RPMI7951 (cell line): Measurements from ENCODE around the gene HUS1. TPM values are rescaled to one million over a fixed set of nuclear protein-coding genes. Genes with fewer than 3 reads are reported as not detected.
"Not testable (repeated sequence)": the region's sequence is repeated elsewhere in the genome, so short reads cannot be mapped to it uniquely, and the experiment has no call there.

Source experiments
- DNase-seq: peaks from one replicate; pipeline ENCODE4 v3.0.0-alpha.2; 2012; ENCODE audit warnings: low read depth
- total RNA-seq: library from RNA; depleted of rRNA; stranded (reverse); fragments of >200 nt; shearing (Covaris generic); gene quantifications from 2 replicates; pipeline ENCODE4 v1.2.3, GENCODE V29; 2014; rRNA removed

HUS1 gene
- total RNA-seq = 22.0 and 33.9 TPM in 2 replicates

- DNase-seq = peak; percentile 92
These were observed at the start of gene HUS1 for GRCh38 chr7:47979145-47979831. TSS of gene HUS1 (minus strand) at chr7:47979615. CDS start at chr7:47979519, 96 bp downstream.

DNA sequence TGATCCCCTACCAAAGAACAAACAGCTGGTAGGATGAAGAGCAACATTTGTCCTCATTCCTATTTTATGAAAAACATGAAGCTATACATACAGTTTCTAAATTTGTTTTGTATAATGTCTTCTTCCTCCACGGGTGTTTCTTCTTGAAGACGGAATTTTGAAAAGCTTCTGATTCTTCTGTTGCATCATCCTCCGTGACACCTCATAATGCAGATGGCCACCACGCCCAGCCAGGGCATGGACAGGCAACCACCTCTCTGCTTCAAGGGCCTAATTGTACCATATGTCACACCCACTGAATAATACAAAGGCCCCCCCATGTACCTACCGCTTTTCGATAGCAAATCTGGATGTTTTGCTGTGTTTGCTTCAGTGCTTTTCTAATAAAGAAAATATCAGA, 49.5 kb upstream of the HUS1 start, which contains the start of gene SUN3:
SUN3 (minus strand) TSS at position 170 of the 400 bp plus-strand sequence; CDS start at position 1, 169 bp downstream.
- DNase-seq = no peak

- no peak for DNase-seq
These were observed 46.2 kb upstream of the HUS1 start for GRCh38 chr7:48025624-48026023.

DNA sequence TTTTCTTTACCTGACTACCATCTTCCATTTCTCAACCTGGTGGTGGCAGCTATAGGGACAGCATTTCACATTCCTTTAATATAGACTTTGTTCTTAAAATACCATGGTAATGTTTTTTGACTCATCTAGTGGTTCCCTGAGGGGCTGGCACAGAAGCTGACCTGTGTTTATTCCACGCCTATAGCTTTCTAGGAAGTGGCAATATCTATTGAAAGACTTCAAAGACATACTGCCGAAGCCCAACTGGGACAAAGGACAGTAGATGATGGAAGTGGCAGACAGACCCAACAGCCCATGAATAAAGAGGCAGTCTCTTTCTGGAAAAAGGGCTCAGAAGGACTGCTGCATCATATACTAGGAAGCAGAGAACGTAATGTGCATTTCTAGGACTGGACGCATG, 38.3 kb upstream of the HUS1 start:
- DNase-seq = no peak

DNA sequence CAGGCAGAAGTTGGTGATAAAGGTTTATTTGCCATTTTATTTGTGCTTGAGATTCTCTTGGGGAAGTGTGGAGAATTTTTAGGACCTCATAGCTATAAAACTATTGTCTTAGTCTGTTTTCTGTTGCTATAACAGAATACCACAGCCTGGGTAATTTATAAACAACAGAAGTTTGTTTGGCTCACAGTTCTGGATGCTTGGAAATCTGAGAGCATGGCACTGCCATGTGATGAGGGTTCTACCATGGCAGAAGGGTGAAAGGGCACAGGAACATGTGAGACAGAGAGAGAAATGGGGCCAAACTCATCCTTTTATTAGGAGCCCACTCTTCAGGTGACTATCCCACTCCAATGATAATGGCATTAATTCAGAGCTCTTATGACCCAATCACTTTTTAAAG, 37.2 kb upstream of the HUS1 start:
- no peak for DNase-seq

DNA sequence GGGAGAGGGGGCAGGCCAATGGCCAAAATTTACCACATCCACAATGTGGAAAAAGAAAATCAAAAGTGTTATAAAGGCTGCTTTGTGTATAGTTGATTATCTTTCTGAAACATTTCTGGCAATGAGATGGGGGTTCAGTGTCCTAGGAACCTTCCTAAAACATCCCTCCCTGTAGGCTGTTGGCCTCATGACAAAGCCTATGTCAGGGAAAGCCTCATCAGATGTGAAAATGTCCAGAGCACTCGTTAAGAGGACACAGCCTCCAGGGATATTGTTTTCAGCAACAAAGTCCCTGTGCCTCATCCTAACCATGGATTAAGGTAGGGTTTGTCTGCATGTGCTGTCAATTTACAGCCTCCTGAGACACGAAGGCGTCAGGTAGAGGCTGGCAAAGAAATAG, 32.5 kb upstream of the HUS1 start:
- peak; percentile 35 for DNase-seq

DNA sequence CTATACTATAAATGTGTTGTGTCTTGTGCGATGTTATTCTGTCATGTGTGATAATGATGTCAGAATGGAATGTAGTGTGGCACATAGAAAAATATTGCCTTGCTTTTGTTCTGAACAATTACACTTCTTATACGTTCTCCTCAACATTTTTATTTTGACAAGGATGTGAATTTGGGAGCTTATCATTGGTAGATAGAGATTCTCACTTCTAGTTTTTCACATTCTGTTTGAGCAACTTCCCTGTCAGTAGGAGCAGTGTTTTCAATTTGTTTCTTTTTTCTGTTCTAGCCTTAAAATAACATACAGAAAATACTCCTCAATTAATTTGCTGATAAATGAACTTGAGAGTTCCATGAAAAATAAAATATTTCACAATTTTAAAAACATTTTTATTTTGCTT, 31.9 kb upstream of the HUS1 start:
- no peak for DNase-seq

DNA sequence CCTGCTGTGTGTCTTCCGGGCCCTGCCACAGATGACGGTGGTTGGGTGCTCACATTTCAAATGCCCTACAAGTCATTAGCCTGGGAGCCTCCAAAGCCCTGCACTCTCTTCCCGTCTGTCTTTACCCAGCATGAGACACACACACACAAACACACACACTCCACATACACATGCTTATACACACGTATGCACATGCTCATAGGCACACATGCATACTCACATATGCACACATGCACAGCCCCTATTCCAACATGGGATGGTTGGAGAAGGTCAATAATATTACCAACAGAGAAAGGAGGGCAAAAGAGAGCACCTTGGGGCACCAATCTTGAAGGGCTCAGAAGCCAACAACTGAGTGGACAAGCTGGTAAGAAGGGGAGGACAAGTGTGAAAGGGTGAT, 30.5 kb upstream of the HUS1 start:
- no peak for DNase-seq

DNA sequence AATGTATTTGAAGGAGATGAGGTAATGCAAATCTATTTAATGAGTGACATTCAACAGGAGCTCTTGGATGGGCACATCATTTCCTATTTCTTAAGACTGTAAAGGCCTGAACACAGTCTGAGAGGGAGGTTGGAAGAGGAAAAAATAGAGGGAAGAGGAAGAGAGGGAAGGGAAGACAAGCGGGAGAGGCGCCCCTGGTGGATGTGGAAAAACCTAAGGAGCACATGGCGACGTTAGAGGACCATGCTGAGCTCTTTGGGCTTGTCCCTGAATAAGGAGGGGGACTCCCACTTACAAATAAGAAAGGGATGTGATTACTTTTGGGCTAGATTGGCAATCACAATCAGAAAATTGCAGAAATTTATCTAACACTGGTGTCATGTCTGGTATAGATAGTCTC, 29.8 kb upstream of the HUS1 start:
- no peak for DNase-seq

DNA sequence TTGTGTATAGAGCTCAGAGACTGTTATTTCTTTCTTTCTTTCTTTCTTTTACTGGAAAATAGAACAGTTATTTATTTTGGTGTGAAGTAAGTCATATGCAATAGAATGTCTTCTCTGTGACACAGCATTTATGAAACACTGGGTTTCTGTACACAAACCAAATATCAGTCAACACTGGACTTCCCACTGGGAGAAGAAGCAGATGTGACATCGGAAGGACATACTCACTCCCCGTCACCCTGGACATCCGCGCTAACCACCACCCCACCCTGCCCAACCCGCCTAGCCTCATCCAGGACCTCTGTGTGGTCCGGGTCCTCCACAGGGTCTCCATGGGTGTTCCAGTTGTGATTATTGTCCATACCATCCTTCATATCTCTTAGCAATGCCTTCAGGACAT, 27.5 kb upstream of the HUS1 start:
- DNase-seq = no peak

- no peak for DNase-seq
These were observed 25.2 kb upstream of the HUS1 start for GRCh38 chr7:48004638-48005037.

DNA sequence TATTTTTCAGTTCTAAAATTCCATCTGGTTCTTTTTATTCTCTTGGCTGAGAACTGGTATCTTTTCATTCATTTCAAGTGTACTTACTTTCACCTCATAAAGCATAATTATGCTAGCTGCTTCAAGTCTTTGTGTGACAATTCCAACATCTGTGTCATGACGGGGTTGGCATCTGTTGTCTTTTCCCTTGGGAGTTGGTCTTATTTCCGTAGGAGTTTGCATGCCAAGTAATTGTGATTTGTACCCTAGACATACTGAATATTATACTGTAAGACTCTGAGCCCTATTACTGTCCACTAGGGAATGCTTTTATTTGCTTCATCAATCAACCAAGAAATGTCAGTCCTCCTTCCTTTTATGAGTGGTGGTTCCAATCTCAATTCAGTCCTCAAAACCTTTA, 24.6 kb upstream of the HUS1 start:
- DNase-seq = no peak

DNA sequence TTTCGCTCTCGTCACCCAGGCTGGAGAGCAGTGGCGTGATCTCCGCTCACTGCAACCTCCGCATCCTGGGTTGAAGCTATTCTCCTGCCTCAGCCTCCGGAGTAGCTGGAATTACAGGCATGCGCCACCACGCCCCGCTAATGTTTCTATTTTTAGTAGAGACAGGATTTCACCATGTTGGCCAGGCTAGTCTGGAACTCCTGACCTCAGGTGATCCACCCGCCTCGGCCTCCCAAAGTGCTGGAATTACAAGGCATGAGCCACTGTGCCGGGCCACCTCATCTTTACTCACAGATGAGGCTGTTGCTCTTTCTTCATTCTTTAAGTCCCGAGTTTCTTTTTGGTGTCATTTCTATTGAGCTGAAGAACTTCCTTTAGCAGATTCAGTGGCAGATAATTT, 20.7 kb upstream of the HUS1 start:
- peak; percentile 41 for DNase-seq

DNA sequence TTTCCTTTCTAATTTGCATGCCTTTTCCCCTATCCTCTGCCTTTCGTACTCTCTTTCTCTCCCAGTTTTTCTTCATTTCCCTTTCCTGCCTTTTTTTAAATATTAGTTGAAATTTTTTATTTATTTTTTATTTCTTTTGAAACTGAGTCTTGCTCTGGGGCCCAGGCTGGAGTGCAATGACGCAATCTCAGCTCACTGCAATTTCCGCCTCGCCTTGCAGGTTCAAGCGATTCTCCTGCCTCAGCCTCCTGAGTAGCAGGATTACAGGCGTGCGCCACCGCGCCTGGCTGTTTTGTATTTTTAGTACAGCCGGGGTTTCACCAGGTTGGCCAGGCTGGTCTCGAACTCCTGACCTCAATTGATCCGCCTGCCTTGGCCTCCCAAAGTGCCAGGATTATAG, 20.0 kb upstream of the HUS1 start:
- no peak for DNase-seq

DNA sequence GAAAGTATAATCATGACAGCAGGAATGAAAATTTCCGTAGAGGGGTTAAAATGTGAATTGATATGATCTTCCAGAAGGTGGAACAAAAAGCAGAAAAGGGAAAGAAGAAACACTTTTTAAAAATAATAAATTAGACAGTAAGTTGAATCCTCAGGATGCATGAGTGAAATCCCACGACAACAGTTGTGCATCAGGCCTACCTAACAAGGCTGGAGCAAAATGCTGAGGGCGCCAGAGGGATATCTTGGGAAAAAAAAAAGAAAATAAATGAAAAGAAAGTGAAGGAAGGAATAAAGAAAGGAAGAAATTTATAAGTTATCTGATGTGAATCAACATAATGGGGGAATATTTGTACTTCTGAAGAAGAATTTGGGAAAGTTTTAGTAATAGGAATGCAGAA, 13.0 kb upstream of the HUS1 start:
- peak; percentile 29 for DNase-seq

DNA sequence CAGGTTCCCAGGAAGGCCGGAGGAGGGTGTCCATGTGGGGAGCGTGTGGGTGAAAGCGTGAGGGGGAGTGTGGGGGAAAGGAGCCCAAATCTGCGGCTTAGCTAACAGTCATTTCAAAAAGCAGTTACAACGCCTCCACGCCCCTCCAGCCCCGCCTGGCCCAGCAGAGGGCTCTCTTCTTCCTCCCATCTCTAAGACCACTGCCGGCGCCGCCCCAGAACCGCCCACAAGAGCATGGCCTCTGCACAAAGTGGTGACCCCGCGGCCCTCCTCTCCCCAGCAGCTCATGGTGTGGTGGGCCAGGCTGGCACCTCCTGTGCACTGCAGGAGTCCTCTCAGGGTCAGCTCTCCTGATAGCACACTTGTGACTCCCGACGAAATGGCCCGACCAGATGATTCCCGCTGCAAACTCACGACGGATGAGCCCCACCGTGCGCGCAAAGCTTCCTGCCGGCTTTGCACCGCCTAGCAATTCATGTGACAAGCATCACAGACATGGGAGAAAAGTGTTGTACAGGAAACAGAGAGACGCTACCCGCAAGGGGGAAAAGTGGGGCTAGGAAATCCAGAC, 12.4 kb upstream of the HUS1 start:
- peak; percentile 88 for DNase-seq

- no peak for DNase-seq
These were observed 11.9 kb upstream of the HUS1 start for GRCh38 chr7:47991270-47991669.

DNA sequence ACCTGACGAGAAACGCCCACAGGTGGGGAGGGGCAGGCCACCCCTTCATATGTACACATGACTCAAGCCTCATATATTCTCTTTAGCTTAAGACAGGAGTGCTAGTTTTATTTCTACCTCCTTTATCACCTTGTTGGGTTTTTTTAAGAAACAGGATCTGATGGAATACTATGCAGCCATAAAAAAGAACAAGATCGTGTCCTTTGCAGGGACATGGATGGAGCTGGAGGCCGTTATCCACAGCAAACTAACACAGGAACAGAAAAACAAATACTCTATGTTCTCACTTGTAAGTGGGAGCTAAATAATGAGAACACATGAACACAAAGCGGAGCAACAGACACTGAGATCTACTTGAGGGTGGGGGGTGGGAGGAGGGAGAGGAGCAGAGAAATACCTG, 11.2 kb upstream of the HUS1 start:
- DNase-seq = no peak

GRCh38 chr7:47989607-47990400, 10.4 kb upstream of the HUS1 start:
- not testable (repeated sequence) for DNase-seq

DNA sequence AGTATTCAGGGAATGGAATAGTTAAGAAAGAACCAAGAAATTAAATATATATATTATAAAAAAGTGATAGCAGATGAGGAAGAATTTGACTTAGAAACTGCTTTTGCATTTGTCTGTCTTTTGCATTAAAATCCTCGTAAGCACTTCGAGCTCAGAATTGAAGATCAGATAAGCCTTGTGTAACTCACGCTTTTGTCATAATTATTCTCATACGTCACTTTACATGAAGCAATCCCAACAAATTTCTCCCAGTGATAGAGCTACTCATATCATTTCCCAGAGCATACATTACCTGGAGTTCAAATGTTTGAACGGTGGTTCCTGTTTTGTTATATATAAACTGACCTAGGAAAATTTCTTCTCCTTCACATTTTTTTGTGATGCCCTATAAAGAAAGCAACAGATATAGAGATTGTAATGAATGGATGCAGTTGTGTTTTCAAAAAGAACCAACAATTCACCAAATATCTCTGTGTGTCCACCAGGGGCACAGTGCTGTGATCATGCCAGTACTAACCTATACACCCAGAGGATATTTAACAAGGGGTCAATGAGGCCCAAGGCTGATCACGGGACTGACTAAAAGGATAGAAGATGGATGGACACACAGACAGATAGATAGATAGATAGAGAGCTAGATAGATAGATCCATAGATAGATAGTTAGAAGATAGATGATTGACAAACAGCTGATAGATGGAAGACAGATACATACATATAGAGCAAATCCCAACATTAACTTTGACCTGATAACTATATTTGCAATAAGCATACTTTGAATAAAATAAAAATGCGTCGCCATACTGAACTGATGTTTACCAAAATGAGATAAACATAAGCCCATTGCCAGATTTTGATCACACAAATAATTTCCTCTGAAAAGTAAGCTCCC, 9.3 kb upstream of the HUS1 start:
- DNase-seq = peak; percentile 35

GRCh38 chr7:47982610-47983009, 3.2 kb upstream of the HUS1 start:
- no peak for DNase-seq

DNA sequence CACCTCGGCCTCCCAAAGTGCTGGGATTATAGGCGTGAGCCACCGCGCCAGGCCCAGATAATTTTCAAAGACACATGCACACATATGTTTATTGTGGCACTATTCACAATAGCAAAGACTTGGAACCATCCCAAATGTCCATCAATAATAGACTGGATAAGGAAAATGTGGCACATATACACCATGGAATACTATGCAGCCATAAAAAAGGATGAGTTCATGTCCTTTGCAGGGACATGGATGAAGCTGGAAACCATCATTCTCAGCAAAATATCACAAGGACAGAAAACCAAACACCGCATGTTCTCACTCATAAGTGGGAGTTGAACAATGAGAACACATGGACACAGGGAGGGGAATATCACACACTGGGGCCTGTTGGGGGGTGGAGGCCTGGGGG, 1.2 kb upstream of the HUS1 start:
- not testable (repeated sequence) for DNase-seq
